NCI-H1105 (cell line): ENCODE data around the gene LRMDA.

Experiments used
- DNase-seq: peaks from one replicate; lab custom pipeline; 2025; lab: John Stamatoyannopoulos, UW

The LRMDA gene

DNA sequence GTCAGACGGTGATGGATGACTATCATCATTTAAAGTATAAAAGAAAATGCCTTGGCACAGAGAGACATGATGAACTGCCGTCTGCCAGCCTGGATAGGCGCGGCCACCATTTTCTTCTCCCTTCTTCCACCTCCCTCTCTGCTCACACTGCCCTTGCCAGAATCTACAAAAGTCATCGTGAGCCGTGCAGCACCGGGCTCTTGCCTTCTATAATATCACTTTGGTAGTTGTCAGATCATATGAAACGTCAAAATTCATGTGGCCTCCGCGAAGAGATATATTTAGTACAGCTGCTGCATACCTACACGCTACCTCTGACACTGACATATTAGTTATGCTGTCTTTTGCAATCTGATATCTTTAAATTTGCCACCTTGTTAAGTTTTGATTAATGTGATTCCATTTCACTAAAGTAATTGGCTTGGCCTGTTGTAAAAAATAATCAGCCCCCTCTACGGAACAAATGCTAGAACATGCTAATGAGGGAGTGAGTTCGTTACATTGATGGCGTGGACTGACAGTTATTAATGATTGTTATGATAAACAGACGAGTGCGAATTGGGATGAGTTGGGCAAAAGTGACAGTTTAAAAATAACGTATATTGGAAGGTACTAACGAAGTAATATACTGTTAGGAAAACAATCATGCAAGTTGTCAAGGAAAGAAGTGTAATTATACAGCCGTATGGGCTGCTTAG lies 214.9 kb downstream of the LRMDA start:
- no peak for DNase-seq

GRCh38 chr10:75646916-75647315 lies 215.5 kb downstream of the LRMDA start:
- no peak for DNase-seq

- DNase-seq, result no peak
Measured at GRCh38 chr10:75647675-75648074, 216.3 kb downstream of the LRMDA start.

GRCh38 chr10:75648351-75648750 lies 216.9 kb downstream of the LRMDA start:
- no peak for DNase-seq

DNA sequence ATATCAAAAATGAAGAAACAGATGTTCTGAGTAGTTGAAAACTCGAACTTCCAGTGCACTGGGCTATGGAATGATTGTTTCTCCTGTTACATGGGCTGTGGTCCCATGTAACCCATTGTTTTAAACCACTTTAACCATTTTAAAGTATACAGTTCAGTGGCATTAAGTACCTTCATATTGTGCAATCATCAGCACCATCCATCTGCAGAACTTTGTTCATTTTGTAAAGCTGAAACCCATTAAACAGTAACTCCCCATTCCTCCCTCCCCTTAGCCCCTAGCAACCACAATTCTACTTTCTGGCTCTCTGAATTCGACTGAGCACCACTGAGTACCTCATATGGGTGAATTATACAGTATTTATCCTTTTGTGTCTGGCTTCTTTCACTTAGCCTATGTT lies 217.4 kb downstream of the LRMDA start:
- DNase-seq, result no peak

GRCh38 chr10:75649466-75649865 lies 218.0 kb downstream of the LRMDA start:
- DNase-seq, result no peak

GRCh38 chr10:75650648-75651047 lies 219.2 kb downstream of the LRMDA start:
- no peak for DNase-seq

GRCh38 chr10:75651417-75651816 lies 220.0 kb downstream of the LRMDA start:
- no peak for DNase-seq

GRCh38 chr10:75652146-75652740 lies 220.8 kb downstream of the LRMDA start:
- no peak for DNase-seq

DNA sequence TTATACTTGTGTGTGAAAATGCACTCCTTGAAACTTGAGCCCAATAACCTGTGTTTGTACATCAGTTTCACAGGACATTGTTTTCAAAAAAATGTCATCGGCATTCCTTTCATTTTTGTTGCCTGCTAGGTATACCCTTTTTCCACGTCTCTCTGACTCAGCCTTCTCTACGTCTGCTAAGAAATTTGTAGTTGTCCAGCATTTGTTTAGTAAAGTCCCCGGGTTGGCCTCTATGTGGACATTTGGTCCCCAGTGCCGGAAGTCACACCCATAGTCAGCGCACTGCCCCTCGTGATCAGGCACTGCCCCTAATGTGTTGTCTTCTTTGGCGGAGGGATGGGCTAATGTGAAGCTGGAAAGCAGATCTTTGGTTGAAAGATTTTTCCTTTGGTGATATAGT lies 222.3 kb downstream of the LRMDA start:
- DNase-seq, result no peak

GRCh38 chr10:75654171-75654771 lies 222.8 kb downstream of the LRMDA start:
- DNase-seq, result no peak

DNA sequence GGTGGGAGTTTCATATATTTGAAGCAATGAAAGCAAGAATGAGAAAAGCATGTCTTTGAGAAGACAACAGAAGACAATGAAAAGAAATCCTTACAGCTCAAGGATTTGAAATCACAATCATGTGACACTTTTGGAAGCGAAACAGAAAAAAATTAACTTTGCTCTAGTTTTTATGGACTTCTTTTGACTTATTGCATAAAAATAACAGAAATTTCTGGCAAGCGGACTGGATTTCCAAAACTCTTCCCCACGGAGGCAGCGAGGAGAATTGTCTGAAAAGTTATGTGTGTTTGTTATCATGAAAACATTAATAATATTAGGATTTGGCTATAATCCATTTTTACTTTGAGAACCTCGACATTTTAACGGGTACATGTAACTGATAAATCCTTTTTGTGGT lies 223.3 kb downstream of the LRMDA start:
- no peak for DNase-seq

GRCh38 chr10:75655791-75656451 lies 224.5 kb downstream of the LRMDA start:
- DNase-seq, result no peak

- DNase-seq, result no peak
Measured at GRCh38 chr10:75657351-75657750, 225.9 kb downstream of the LRMDA start.

GRCh38 chr10:75658036-75658435 lies 226.6 kb downstream of the LRMDA start:
- no peak for DNase-seq

DNA sequence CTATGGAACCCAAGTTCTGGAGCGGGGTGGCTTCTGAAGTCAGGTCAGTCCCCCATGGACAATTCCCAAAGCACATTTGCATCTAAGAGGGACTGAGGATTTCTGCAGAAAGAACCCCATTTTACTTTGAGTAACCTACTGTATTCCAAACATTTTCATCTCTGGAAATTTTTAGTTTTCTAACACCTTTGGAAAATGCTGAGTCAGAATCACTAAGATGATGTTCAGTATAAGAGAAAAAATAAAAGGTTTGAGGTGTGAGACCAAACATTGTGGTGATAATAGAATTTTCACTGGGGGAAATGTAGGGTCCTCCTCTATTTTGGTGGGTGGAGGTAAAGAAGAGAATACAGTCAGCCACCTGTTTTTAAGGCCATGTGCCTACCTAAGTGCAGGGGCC lies 227.1 kb downstream of the LRMDA start:
- no peak for DNase-seq

- DNase-seq, result no peak
Measured at GRCh38 chr10:75658915-75659314, 227.5 kb downstream of the LRMDA start.

DNA sequence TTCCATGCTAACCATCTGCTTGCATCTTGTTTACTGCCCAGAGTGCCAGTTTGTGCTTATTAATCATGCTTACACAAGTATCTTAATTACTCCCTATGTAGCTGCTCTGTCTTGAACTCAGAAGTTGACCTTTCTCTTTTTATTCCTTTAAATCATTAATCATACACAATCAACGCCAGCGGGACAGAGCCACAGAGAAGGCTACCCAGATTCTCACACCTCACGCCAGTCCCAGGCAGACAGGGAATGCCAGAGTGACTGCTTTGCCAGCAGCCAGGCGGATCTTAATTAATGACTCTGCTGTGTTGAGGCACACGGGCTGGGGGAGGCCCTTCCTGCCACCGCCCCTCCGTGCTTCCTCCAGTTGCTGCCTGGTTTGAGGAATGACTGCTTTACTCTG lies 229.4 kb downstream of the LRMDA start:
- DNase-seq, result peak; percentile 7

DNA sequence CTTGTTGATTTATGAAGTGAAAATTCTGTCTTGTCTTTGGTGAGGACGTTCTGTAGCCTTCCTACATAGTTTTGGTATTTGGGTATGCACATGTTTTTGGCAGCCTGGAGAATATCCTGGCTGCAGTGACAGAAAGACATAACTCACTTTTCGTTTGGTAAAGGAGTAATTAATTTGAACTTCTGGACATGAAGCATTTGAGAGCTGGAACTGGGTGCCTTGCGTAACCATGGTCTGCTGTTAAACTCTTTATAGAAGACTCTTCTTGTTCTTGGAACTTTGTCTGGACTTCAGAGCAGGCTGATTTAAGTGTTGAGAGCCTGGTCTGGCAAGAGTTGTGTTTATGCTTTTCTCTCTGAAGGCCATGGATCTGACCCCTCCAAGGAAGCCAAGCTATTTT lies 231.3 kb downstream of the LRMDA start:
- DNase-seq, result no peak

DNA sequence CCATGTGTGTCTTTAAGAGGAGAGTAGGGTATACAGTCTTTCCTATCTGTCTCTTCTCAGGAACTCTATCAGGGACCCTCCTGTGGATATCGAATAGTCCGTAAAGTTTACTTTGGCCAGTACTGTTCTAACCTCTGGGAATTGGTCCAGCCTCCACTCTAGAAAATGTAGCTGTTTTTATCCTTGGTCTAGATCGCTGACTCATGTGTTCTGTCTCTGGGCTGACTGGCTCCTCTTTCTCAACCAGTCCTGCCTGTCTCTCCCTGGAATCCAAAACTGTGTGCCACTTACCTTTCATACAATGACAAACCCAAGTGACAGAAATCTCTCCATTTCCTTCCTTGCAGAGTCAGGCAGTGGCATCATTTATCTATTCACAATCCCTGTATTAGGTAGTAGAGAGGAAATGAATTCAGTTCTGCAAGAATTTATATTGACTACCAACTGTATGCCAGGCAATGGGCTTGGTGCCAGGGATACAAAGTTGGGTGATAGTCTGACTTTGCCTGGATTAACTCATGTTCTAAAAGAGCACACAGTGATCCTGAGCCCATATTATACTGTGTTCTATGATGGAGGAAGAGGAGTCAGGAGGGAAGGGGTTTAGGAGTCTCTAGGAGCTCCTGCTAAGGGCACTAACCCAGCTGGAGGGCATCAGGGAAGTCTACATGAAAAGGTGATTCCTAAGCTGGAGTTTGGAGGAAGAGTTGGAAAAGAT lies 232.7 kb downstream of the LRMDA start:
- no peak for DNase-seq

DNA sequence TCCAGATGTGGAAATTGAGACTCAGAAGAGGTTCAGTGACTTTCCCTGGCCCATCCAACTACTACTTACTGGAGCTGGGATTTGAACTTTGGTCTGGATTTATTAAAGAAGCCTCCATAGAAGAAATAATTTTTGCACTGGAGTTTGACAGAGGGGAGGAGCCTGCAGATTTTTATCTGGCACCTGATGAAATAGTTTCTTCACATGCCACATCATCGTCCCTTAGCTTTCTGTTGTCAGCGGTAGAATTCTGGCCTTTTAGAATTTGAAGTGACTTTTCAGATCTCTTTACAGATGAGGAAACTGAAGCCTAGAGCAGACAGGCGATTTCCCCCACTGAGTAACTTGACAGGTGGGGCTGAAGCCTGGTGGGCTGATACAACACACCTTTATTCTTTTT lies 233.5 kb downstream of the LRMDA start:
- DNase-seq, result no peak

- no peak for DNase-seq
Measured at GRCh38 chr10:75665707-75666106, 234.3 kb downstream of the LRMDA start.
